Trophoblast cell (in vitro differentiated cells and primary cell): ENCODE measurements around the gene RGS10.

ENCODE experiments used
- DNase-seq, 2 donors: peaks; one replicate each; pipeline ENCODE4 v3.0.0-alpha.2; 2016
- H2AFZ ChIP-seq: 2 replicates; pipeline ENCODE4 v1.6.1; 2013; ENCODE audit warnings: low read length, moderate library complexity, mild to moderate bottlenecking; ENCODE audit not compliant: insufficient read depth, poor library complexity
- H2AK5ac ChIP-seq: 2 replicates; pipeline ENCODE4 v1.6.1; 2013; ENCODE audit warnings: mild to moderate bottlenecking, low read length
- H2BK120ac ChIP-seq: 2 replicates; pipeline ENCODE4 v1.6.1; 2013; ENCODE audit warnings: low read length, mild to moderate bottlenecking, moderate library complexity; ENCODE audit not compliant: insufficient read depth, poor library complexity
- H2BK12ac ChIP-seq: 2 replicates; pipeline ENCODE4 v1.6.1; 2013; ENCODE audit warnings: mild to moderate bottlenecking, low read length, moderate library complexity
- H2BK5ac ChIP-seq: 2 replicates; pipeline ENCODE4 v1.6.1; 2013; ENCODE audit warnings: low read length, low read depth, moderate library complexity, mild to moderate bottlenecking; ENCODE audit not compliant: poor library complexity
- H3K14ac ChIP-seq: 2 replicates; pipeline ENCODE4 v1.6.1; 2013; ENCODE audit warnings: mild to moderate bottlenecking, low read length
- H3K18ac ChIP-seq: 2 replicates; pipeline ENCODE4 v1.6.1; 2013; ENCODE audit warnings: mild to moderate bottlenecking, low read length
- H3K23ac ChIP-seq: 2 replicates; pipeline ENCODE4 v1.6.1; 2013; ENCODE audit warnings: low read length
- H3K27ac ChIP-seq: 2 replicates; pipeline ENCODE4 v1.5.1; 2013; ENCODE audit warnings: low read depth, mild to moderate bottlenecking, inconsistent platforms, low read length, moderate library complexity
- H3K27me3 ChIP-seq: 2 replicates; pipeline ENCODE4 v1.6.1; 2013; ENCODE audit warnings: inconsistent platforms, mild to moderate bottlenecking, low read length, moderate library complexity; ENCODE audit not compliant: insufficient read depth
- H3K36me3 ChIP-seq, 2 experiments: 1 replicate in 1 of 2; 2 replicates in 1 of 2; pipeline ENCODE4 v1.6.1; 2013; ENCODE audit warnings: low read length in 2 of 2, mild to moderate bottlenecking in 2 of 2, moderate library complexity in 1 of 2; ENCODE audit not compliant: insufficient read depth in 2 of 2, control insufficient read depth in 1 of 2
- H3K4ac ChIP-seq: 2 replicates; pipeline ENCODE4 v1.6.1; 2013; ENCODE audit warnings: low read depth, mild to moderate bottlenecking, low read length, moderate library complexity
- H3K4me1 ChIP-seq, 2 experiments: 1 replicate in 1 of 2; 2 replicates in 1 of 2; pipeline ENCODE4 v1.6.1; 2013; ENCODE audit warnings: low read length in 2 of 2, mild to moderate bottlenecking in 2 of 2, moderate library complexity in 1 of 2; ENCODE audit not compliant: insufficient read depth in 2 of 2, control insufficient read depth in 1 of 2
- H3K4me2 ChIP-seq: 2 replicates; pipeline ENCODE4 v1.6.1; 2013; ENCODE audit warnings: inconsistent platforms, mild to moderate bottlenecking, low read length, moderate library complexity
- H3K4me3 ChIP-seq: 2 replicates; pipeline ENCODE4 v1.5.1; 2013; ENCODE audit warnings: mild to moderate bottlenecking, low read depth, low read length, inconsistent platforms
- H3K79me1 ChIP-seq: one replicate; pipeline ENCODE4 v1.6.1; 2013; ENCODE audit warnings: low read length
- H3K79me2 ChIP-seq: 2 replicates; pipeline ENCODE4 v1.6.1; 2013; ENCODE audit warnings: low read length, mild to moderate bottlenecking; ENCODE audit not compliant: control insufficient read depth, insufficient read depth, poor library complexity
- H3K9ac ChIP-seq: 2 replicates; pipeline ENCODE4 v1.6.1; 2013; ENCODE audit warnings: mild to moderate bottlenecking, low read length
- H3K9me3 ChIP-seq: 2 replicates; pipeline ENCODE4 v1.6.1; 2013; ENCODE audit warnings: low read depth, mild to moderate bottlenecking, control low read depth, inconsistent platforms, low read length; ENCODE audit not compliant: insufficient read depth
- H4K12ac ChIP-seq: 2 replicates; pipeline ENCODE4 v1.6.1; 2013; ENCODE audit warnings: low read depth, mild to moderate bottlenecking, low read length, moderate library complexity
- H4K8ac ChIP-seq: 2 replicates; pipeline ENCODE4 v1.6.1; 2013; ENCODE audit warnings: low read depth, mild to moderate bottlenecking, low read length, moderate library complexity
- H4K91ac ChIP-seq: one replicate; pipeline ENCODE4 v1.6.1; 2013; ENCODE audit warnings: low read depth, mild to moderate bottlenecking, low read length, moderate library complexity
- WGBS: extraction: QIAGEN DNeasy Blood & Tissue Kit; methylation state at CpG from one replicate; pipeline ENCODE4 v1.1.7; 2013; ENCODE audit warnings: missing lambda C conversion rate; ENCODE audit not compliant: insufficient read length, insufficient coverage; ENCODE audit errors: extremely low coverage; 5-methylcytosine and 5-hydroxymethylcytosine counted together

RGS10 gene

GRCh38 chr10:119495545-119495944, 47.0 kb downstream of the RGS10 start:
- no peak overlapping the region for H2AK5ac ChIP-seq
- no peaks in the 10 kb centered on the region for H3K27me3 ChIP-seq
- no peak overlapping the region for H4K91ac ChIP-seq
- no peak overlapping the region for H3K23ac ChIP-seq
- no peak overlapping the region for H4K12ac ChIP-seq
- no peak overlapping the region for H3K18ac ChIP-seq
- H3K4me1 ChIP-seq = no peaks in the 10 kb centered on the region
- no peak overlapping the region for H3K4me2 ChIP-seq
- H3K27ac ChIP-seq = no peak overlapping the region
- no peak for DNase-seq
- no peak overlapping the region for H2AFZ ChIP-seq
- WGBS = no CpG with 5 or more reads among the region's 3 CpGs
- no peaks in the 10 kb centered on the region for H3K9me3 ChIP-seq
- no peaks in the 10 kb centered on the region for H3K79me1 ChIP-seq
- no peaks in the 10 kb centered on the region for H3K79me2 ChIP-seq
- no peak overlapping the region for H2BK12ac ChIP-seq
- no peak overlapping the region for H3K9ac ChIP-seq
- no peak overlapping the region for H4K8ac ChIP-seq
- no peak overlapping the region for H3K4ac ChIP-seq
- H3K36me3 ChIP-seq = no peaks in the 10 kb centered on the region
- H2BK5ac ChIP-seq = no peak overlapping the region
- H2BK120ac ChIP-seq = no peak overlapping the region
- H3K14ac ChIP-seq = no peak overlapping the region
- no peak overlapping the region for H3K4me3 ChIP-seq

GRCh38 chr10:119495021-119495505, 47.5 kb downstream of the RGS10 start:
- DNase-seq = no peak
- no peak overlapping the region for H3K18ac ChIP-seq
- no peaks in the 10 kb centered on the region for H3K27me3 ChIP-seq
- no peak overlapping the region for H2BK5ac ChIP-seq
- no peak overlapping the region for H3K14ac ChIP-seq
- H4K12ac ChIP-seq = no peak overlapping the region
- H2AFZ ChIP-seq = no peak overlapping the region
- H3K23ac ChIP-seq = no peak overlapping the region
- H3K4me1 ChIP-seq = no peaks in the 10 kb centered on the region
- H3K79me2 ChIP-seq = no peaks in the 10 kb centered on the region
- no peaks in the 10 kb centered on the region for H3K79me1 ChIP-seq
- H2AK5ac ChIP-seq = no peak overlapping the region
- H2BK120ac ChIP-seq = no peak overlapping the region
- no peak overlapping the region for H3K27ac ChIP-seq
- no peak overlapping the region for H3K4me2 ChIP-seq
- no peaks in the 10 kb centered on the region for H3K9me3 ChIP-seq
- no peak overlapping the region for H4K8ac ChIP-seq
- H4K91ac ChIP-seq = no peak overlapping the region
- no peak overlapping the region for H2BK12ac ChIP-seq
- H3K9ac ChIP-seq = no peak overlapping the region
- no peaks in the 10 kb centered on the region for H3K36me3 ChIP-seq
- no peak overlapping the region for H3K4ac ChIP-seq
- no CpG with 5 or more reads among the region's 5 CpGs for WGBS
- no peak overlapping the region for H3K4me3 ChIP-seq

- no peak overlapping the region for H3K27ac ChIP-seq
- H3K14ac ChIP-seq = no peak overlapping the region
- H3K9ac ChIP-seq = no peak overlapping the region
- no peak overlapping the region for H3K4me3 ChIP-seq
- no CpG with 5 or more reads among the region's 6 CpGs for WGBS
- H3K4me1 ChIP-seq = peaks cover 0 to 3% of the 10 kb centered on the region in 2 experiments
- H3K9me3 ChIP-seq = no peaks in the 10 kb centered on the region
- no peaks in the 10 kb centered on the region for H3K36me3 ChIP-seq
- no peaks in the 10 kb centered on the region for H3K79me1 ChIP-seq
- H2AK5ac ChIP-seq = no peak overlapping the region
- H3K23ac ChIP-seq = no peak overlapping the region
- H3K79me2 ChIP-seq = no peaks in the 10 kb centered on the region
- H4K12ac ChIP-seq = no peak overlapping the region
- H2BK5ac ChIP-seq = no peak overlapping the region
- no peak overlapping the region for H3K4me2 ChIP-seq
- H2BK12ac ChIP-seq = no peak overlapping the region
- H2AFZ ChIP-seq = no peak overlapping the region
- H3K27me3 ChIP-seq = no peaks in the 10 kb centered on the region
- DNase-seq = no peak
- no peak overlapping the region for H2BK120ac ChIP-seq
- H4K91ac ChIP-seq = no peak overlapping the region
- H4K8ac ChIP-seq = no peak overlapping the region
- no peak overlapping the region for H3K18ac ChIP-seq
- H3K4ac ChIP-seq = no peak overlapping the region
Observed at GRCh38 chr10:119494236-119495020, 48.1 kb downstream of the RGS10 start.

GRCh38 chr10:119493155-119493554, 49.4 kb downstream of the RGS10 start:
- H3K4me1 ChIP-seq = peaks cover 0 to 3% of the 10 kb centered on the region in 2 experiments
- no peak overlapping the region for H3K9ac ChIP-seq
- no peak overlapping the region for H3K27ac ChIP-seq
- no peak overlapping the region for H2BK120ac ChIP-seq
- H3K79me1 ChIP-seq = no peaks in the 10 kb centered on the region
- no peak overlapping the region for H3K14ac ChIP-seq
- no peak overlapping the region for H3K4me2 ChIP-seq
- no peak overlapping the region for H3K4me3 ChIP-seq
- H3K4ac ChIP-seq = no peak overlapping the region
- H3K9me3 ChIP-seq = no peaks in the 10 kb centered on the region
- no peak overlapping the region for H4K91ac ChIP-seq
- H2BK12ac ChIP-seq = no peak overlapping the region
- no peak overlapping the region for H3K18ac ChIP-seq
- no peak overlapping the region for H2BK5ac ChIP-seq
- H2AK5ac ChIP-seq = no peak overlapping the region
- no CpG with 5 or more reads among the region's 11 CpGs for WGBS
- no peak overlapping the region for H4K8ac ChIP-seq
- H3K23ac ChIP-seq = no peak overlapping the region
- no peak overlapping the region for H4K12ac ChIP-seq
- H3K79me2 ChIP-seq = no peaks in the 10 kb centered on the region
- no peak for DNase-seq
- no peaks in the 10 kb centered on the region for H3K27me3 ChIP-seq
- H2AFZ ChIP-seq = no peak overlapping the region
- no peaks in the 10 kb centered on the region for H3K36me3 ChIP-seq
